Suppressor macrophage treated with lipopolysaccharide for 1 hour (primary cell): ENCODE data around the gene CHIC2.
"Not testable (repeated sequence)": the region's sequence is repeated elsewhere in the genome, so short reads cannot be mapped to it uniquely, and the experiment has no call there.

Experiments used
- DNase-seq, 3 donors: peaks; one replicate each; pipeline ENCODE4 v3.0.0-alpha.2; 2020 to 2022

CHIC2 gene

GRCh38 chr4:54064317-54065111 lies at the start of gene CHIC2:
CHIC2 (minus strand) TSS chr4:54064605; CDS start chr4:54064300, 305 bp downstream.
- DNase-seq: peak; percentile 96 to 99 (median 98)

DNA sequence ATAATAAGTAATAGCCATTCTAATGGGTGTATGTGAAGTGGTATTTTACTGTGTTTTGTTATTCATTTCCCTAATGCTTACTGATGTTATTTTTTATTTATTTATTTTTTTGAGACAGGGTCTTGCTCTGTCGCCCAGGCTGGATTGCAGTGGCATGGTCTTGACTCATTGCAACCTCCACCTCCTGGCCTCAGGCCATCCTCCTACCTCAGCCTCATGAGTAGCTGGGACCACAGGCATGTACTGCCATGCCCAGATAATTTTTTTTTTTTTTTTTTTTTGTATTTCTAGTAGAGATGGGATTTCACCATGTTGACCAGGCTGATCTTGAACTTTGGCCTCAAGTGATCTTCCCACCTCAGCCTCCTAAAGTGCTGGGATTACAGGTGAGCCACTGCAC lies 48.8 kb upstream of the CHIC2 start:
- DNase-seq: not testable (repeated sequence)

- no peak for DNase-seq
Measured at GRCh38 chr4:54110019-54110416, 45.6 kb upstream of the CHIC2 start.

- DNase-seq: no peak
Measured at GRCh38 chr4:54109241-54110018, 45.0 kb upstream of the CHIC2 start.

- peak; percentile 68 to 80 (median 75) for DNase-seq
Measured at GRCh38 chr4:54107951-54108748, 43.7 kb upstream of the CHIC2 start.

DNA sequence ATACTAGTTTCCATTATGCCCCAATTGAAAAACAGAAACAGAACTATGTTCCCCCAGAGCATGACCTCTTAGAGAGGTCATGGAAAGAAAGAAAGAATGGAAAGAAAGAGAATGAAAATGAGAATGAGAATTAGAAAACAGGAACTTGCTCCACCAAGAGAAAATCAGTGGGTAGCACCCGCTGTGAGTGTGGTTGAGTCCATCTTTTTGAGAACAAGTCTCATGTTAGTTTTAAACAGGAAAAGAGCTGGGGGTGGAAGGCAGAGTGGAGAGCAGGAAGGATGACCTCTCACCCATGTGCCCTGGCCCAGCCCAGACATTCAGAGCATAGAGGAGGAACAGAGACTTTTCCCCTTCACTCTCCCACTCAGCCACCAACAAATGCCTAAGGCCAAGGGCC lies 40.5 kb upstream of the CHIC2 start:
- peak; percentile 77 to 84 (median 78) for DNase-seq

GRCh38 chr4:54103190-54103574 lies 38.8 kb upstream of the CHIC2 start:
- no peak for DNase-seq

DNA sequence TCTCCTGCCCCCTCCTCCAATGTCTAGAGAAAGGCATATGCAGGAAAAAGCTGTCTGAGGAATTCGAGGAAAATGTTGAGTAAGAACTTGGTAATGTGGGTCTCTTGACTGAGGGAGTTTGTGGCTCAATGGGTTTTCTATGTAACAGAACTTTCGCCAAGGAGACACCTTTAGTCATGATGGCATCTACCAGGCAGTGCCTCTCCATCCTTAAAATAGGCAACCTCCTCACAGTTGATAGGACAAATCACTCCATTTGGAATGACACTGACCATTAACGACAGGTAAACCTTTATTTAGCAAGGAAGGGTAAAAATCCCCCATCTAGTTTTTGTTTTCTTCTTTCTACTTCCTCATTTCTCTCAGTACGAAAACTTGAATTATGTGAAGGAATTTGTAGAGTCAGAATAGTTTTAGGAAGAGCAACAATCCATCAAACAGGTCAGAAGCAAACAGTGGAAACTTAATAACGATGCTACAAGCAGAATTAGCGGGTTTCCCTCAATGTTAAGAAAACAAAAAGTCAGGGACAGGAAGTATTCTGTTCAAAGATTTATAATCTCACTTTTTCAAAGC lies 38.2 kb upstream of the CHIC2 start:
- no peak for DNase-seq

DNA sequence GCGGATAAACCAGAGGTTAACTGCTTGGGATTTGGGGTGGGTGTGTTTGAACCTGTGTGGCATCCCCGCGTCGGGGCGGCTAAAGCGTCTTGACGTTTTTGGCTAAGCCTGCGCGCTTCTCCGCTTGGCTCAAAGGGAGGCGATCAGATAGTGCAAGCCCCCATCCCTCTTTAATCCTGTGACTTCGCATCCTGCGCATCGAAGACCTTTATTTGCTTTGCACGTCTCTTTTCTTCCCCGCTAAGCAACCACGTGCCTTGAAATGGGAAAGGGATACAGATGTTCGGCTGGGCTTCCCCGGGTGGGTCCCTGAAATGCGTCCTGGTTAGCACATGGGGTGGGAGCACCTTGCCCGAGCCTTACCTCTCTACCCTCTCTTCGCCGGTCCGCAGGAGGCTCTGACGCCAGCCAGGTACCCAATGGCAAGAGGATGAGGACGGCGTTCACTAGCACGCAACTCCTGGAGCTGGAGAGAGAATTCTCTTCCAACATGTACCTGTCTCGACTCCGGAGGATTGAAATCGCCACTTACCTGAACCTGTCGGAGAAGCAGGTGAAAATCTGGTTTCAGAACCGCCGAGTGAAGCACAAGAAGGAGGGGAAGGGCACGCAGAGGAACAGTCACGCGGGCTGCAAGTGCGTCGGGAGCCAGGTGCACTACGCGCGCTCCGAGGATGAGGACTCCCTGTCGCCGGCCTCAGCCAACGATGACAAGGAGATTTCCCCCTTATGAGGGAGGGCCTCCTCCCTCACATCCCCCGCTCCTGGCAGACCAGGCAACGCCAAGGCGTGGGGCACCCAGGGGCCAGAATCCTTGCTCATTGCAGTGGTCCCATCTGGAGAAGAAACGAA lies 37.0 kb upstream of the CHIC2 start:
- no peak for DNase-seq

- DNase-seq: peak in 2 of 3 donors; percentile 36 to 45
Measured at GRCh38 chr4:54100595-54101189, 36.3 kb upstream of the CHIC2 start.

GRCh38 chr4:54099748-54100574 lies 35.6 kb upstream of the CHIC2 start, which contains the start of gene GSX2:
GSX2 (plus strand) TSS chr4:54100163; CDS start chr4:54100345, 182 bp downstream.
- DNase-seq: no peak

GRCh38 chr4:54099287-54099747 lies 34.9 kb upstream of the CHIC2 start:
- no peak for DNase-seq

- no peak for DNase-seq
Measured at GRCh38 chr4:54098375-54098774, 34.0 kb upstream of the CHIC2 start.

GRCh38 chr4:54097152-54097551 lies 32.7 kb upstream of the CHIC2 start:
- no peak for DNase-seq

DNA sequence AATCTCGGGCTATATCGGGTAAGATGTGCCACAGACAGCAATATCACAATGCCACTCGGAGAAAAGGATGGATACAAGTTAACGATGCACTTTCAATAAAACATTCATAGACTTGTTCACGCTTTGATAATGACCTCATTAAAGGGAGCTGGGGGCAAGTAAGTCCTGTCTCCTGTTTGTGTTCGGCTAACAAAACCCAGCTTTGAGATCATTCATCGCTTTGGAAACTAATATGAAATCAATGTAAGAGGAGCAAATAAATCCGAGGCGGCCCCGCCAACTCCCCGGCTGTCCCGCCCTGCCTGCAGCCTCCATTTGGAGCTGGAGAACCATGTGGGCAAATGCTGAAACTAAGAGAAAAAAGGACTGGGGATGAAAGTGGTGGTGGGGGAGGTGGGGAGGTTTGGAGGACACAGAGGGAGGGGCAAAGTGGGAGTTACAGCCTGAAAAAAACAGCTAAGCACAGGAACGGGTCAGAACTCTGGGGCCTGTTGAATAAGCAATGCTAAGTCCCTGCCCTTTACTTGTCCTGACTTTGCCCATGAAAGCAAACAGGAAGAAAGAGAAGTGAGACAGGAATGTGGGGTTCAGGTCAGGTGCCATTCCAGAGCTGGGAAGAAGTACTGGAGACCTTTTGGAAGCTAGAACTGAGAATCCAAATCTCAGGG lies 32.0 kb upstream of the CHIC2 start:
- no peak for DNase-seq

DNA sequence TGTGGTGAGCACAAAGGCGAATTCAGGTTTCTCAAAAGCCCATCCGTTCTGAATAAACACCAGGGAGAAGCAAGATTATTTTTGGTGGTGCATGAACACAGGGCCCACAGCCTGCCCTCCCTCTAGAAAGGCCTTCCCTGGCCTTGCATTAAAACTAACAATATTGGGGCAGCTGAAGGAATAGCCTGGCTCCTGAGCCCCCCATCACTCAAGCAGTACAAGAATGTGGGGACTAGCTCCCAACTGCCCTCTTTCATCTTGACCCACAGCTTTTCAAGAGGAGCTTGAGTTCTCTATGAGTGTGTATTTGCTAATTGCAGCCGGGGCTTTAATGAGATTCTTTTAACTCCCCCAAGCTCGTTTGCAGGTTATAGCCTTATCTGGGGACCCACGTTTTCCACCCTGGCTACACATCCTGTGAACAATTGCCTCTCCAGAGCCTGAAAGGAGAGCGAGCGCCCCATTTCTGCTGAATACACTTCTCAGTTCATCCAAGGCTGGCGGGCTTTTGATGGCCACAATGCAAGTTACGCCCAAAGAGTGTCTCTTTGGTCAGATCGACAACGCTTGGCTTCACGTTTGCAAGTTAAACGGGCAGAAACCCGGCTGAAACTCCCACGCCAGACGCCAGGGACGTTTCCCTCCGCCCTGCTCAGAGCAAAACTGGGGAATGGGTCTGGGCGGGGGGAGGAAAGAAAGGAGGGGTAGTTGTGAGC lies 30.9 kb upstream of the CHIC2 start:
- DNase-seq: no peak

GRCh38 chr4:54094451-54094850 lies 30.0 kb upstream of the CHIC2 start:
- DNase-seq: no peak

DNA sequence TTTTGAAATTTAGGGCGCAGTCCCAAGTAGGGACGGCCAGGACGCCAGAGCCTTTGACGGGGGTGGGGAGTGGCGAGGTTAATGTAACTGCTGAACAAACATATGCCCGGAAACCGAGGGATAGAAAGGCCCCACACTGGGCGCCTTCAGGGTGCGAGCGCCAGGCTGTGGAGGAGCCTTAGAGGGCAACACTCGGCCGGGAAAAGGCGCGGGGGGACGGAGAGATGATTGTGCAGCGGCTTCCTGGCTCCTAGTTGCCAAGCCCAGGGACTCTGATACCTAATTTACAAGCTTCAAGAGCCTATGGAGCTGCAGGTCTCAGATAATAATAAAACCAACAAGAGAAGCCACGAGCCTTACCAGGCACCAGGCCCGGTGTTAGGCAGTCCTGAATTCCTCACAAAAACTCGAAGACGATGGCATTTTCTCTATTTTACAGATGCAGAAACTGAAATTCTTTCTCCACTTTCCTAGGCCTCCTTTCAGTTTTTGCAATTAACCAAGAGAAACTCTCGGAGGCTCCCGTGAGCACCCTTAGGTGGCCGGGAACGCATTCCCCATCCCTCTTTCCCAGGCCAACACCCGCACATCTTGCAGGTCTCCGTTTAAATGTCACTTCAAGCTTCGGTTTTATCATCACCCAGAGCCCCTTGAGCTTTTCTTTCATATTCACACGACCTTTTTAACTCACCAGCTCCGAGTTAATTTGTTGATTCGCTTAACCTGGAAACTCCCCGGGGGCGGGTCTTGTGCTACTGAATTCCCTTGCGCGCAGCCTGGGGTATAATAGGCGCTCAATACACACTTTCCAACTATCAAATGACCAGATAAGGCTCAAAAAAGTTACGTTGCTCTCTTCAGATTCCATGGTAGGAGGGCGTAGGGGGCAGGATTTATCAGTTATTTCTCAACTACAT lies 29.2 kb upstream of the CHIC2 start:
- DNase-seq: peak in 2 of 3 donors; percentile 50 to 63
